ENCODE results near the gene PIGK.
"Not testable (repeated sequence)": the region's sequence is repeated elsewhere in the genome, so short reads cannot be mapped to it uniquely, and the experiment has no call there.

Gene PIGK

DNA sequence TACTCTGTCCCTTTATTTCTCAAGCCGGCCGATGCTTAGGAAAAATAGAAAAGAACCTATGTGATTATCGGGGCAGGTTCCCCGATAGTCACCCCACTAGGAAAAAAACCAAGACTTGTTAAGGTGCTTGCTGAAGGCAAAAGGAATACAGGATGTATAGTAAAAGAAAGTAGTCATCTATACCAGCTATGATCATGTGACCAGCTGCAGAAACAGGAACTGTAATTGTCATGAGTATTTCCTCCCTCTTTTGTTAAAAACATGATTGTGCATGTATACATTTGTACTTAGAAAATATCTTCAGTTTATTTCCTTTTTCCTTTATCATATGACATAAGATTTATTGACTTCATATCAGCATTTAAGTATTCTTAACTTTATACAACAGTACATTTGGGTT is 30.5 kb downstream of the PIGK start:
- DNase-seq: no peak

GRCh38 chr1:77186907-77187306 is 32.3 kb downstream of the PIGK start:
- DNase-seq: not testable (repeated sequence)

DNA sequence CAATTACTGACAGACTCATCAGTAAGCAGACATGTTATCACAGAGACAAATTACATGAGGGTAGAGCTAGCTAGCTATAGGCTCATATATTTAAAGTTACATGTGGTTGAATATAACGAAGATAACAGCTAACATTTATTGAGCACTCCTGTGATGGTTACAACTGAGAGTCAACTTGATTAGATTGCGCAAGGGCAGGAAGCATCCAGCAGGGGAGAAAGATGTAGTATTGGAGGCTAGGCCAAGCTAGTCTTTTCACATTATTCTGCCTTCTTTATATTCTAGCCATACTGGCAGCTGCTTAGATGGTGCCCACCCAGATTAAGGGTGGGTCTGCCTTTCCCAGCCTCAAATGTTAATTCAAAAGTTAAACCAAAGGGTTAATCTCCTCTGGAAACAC is 37.1 kb downstream of the PIGK start:
- no peak for DNase-seq

DNA sequence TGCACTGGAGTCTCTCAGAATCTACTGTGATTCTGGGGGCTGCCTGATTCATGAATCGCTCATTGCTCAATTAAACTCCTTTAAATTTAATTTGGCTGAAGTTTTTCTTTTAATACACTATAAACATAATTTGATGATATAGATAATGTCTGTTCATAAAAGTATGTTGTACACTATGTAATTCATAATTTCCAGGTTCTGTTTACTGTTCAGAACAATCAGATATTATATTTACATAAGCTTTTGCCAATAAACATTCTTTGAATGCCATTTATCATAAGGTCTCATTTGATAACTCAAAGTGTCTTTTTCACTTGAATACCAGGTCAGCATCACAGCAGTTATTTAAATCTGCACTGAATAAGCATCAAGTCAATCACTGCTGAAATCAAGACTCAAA is 39.6 kb downstream of the PIGK start:
- DNase-seq: no peak

GRCh38 chr1:77175230-77175844 is 43.9 kb downstream of the PIGK start:
- DNase-seq: no peak

GRCh38 chr1:77170687-77171086 is 48.5 kb downstream of the PIGK start:
- DNase-seq: no peak

- DNase-seq: no peak
These were observed 50.9 kb downstream of the PIGK start for GRCh38 chr1:77168358-77168757.

- no peak for DNase-seq
These were observed 54.7 kb downstream of the PIGK start for GRCh38 chr1:77164434-77164944.

- DNase-seq: not testable (repeated sequence)
These were observed 59.5 kb downstream of the PIGK start for GRCh38 chr1:77159706-77160105.

GRCh38 chr1:77156214-77156613 is 63.0 kb downstream of the PIGK start:
- DNase-seq: no peak

- DNase-seq: no peak
These were observed 73.0 kb downstream of the PIGK start for GRCh38 chr1:77146270-77146669.

- DNase-seq: no peak
These were observed 75.6 kb downstream of the PIGK start for GRCh38 chr1:77143529-77144121.

DNA sequence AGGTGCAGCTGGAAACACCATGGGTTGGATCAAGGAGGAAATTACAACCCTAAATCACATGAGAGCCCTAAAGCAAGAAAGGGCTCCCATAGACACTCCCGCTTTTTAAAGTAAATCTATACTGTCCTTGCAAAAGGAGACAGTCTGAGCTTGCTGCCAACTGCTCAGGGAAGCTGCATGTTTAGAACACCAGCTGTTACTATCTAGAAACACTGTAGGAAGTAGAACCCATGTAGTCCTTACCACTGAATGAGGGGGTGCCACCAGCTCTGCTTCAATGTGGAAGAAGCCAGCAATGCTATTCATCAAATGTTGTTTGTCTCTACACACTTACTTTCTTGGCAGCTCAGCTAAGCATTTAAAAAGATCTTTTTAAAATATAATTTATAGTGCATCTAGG is 79.8 kb downstream of the PIGK start:
- DNase-seq: no peak

DNA sequence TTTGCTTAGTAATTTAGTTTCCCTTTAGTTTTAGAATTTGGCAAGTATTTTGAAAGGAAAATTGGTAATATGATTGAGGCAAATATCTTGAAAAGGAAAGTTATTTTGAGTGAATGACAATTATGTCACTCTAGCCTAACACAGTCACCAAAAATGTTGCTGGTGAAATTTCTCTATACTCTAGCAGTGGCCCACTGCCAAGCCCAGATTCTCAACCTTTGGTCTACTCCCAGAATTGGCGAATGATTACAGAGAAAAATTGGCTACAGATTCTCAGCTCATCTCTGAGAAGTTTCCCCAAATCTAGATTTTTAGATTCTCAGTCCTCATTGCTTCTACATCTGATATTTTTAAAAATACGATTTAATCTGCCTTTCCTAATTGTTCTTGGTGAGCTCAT is 84.9 kb downstream of the PIGK start:
- no peak for DNase-seq

- DNase-seq: no peak
These were observed 85.4 kb downstream of the PIGK start for GRCh38 chr1:77133731-77134358.

GRCh38 chr1:77126307-77126706 is 92.9 kb downstream of the PIGK start:
- DNase-seq: no peak

DNA sequence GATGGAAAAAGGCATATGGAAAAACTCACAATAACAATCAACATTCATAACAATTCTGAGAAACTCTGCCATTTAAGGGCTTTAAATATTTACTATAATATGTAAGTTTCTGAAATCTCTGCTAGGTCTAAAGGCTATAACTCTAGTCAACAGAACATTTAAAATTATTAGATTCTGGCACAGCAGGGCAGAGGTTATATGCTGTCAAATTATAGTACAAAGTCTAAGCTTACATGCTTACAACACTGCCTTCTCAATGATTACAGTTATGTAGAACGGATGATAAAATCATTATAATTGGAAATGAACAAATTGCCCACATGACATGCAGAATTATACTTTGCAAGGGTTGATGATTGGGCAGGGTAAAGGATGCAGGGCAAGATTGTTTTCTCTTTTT is 97.7 kb downstream of the PIGK start:
- DNase-seq: no peak

DNA sequence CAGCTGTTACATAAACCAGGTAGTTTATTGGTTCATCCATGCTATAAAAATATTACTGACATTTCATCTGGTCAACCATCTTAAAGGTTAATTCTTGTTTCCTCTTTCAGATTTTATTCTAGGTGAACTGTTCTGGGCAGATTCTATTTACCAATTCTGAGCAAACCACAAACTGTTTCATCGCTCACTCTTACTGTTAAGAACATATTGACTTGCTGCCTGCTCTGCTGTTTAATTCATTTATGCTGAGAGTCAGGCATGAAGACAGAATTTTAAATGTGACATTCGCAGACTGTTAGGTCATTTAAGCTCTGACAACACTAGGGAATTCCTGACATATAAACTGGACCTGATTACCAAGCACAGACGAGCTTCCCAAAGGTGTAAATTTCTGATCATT is 98.3 kb downstream of the PIGK start:
- no peak for DNase-seq

DNA sequence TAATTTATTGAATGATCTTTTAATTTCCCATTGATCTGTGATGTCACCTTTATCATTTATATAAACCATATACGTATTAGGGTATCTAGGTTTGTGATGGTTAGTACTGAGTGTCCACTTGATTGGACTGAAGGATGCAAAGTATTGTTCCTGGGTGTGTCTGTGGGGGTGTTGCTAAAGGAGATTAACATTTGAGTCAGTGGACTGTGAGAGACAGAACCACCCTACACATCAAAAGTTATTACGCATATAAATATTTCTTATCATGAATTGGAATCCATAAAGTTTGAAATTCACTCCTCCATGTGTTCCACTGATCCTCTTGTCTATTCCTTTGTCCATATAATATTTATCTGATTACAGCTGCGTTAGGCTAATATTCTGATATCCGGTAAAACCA is 100.5 kb downstream of the PIGK start:
- DNase-seq: no peak

DNA sequence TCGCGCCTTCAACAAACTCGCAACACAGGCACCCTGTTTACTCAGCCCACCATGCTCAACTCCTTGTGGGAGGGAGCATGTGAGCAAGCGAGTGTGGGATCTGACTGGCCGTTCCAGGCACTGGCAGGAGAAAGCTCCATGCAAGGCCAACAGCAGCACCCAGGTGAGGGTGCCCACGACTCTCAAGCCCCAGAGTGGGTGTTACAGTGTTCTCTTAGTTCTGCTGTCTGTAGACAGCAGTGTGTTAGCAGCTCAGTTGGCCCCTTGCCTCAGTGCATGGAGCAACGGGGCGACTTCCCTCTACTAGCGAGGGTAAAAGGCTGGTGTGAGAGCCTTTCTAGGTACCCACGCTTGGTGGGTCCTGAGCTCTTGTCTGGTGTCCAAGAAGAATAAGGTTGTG is 114.6 kb downstream of the PIGK start:
- no peak for DNase-seq

GRCh38 chr1:77103486-77103885 is 115.7 kb downstream of the PIGK start:
- DNase-seq: no peak

DNA sequence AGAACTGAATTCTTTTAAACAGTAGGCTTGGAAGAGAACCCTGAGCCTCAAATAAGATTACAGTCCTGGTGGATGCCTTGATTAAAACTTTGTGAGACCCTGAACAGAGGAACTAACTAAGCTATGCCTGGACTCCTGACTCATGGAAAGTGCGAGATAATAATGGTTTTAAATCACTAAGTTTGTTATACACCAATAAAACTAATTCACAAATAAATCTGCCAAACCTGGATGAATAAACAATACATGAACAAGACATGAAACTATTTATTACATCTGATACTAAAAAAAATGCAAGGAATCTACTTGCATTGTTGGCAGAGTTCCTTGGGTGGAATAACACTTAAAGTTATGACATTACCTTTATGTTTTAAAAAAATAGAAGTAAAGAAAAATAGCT is 118.4 kb downstream of the PIGK start:
- DNase-seq: no peak

- no peak for DNase-seq
These were observed 122.6 kb downstream of the PIGK start for GRCh38 chr1:77096496-77097255.

DNA sequence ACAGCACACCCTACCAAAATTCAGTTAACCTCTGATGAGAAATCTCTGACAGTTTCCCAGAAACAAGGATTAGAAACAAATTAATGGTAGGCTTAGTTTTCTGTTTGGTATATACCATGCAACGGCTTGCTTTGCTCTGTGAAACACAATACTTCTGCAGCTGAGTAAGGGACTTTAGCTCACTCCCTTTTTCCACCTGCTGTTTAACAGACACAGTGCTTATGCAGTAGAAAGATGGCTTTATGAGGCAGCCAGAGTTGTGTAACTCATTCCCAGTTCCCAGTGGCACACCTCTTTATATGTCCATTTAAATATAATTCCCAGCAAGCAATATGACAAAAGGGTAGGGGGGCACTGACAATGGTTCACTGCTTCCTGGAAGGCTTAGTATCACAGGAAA is 124.0 kb downstream of the PIGK start:
- no peak for DNase-seq

Data from 8988T (cell line).